ENCODE data around the gene C2orf69. TPM values are rescaled to one million over a fixed set of nuclear protein-coding genes. Genes with fewer than 3 reads are reported as not detected.

C2orf69 gene
- total and polyA plus RNA-seq, 2 of the 13 experiments (the other 11 are each of a cell fraction or from before 2014, with no cell fraction given): 4.8 to 19.3 TPM

GRCh38 chr2:199911052-199911876 is at the start of gene C2orf69 (continued):
- TF ChIP-seq USF2 (IDR thresholded peaks at IDR 0.05; ENCODE audit: low read depth, low read length) (no peak), USF2 (CRISPR knock-in tag; IDR thresholded peaks at IDR 0.05; ENCODE audit: borderline replicate concordance) (no peak; the same call in 1 of the 2 replicates), ZNF644 (CRISPR knock-in tag; IDR thresholded peaks at IDR 0.05; ENCODE audit: low read depth) (no peak), PLRG1 (conservative IDR thresholded peaks at IDR 0.05) (no peak), EHMT2 (IDR thresholded peaks at IDR 0.05; ENCODE audit: borderline replicate concordance, low read depth, low read length) (no peak), ATRX (CRISPR knock-in tag; IDR thresholded peaks at IDR 0.05; ENCODE audit: borderline replicate concordance) (no peak), GPN1 (CRISPR knock-in tag; IDR thresholded peaks at IDR 0.05; ENCODE audit: borderline replicate concordance) (no peak), ZNF264 (CRISPR knock-in tag; IDR thresholded peaks at IDR 0.05) (0 out of 2 replicates have a peak, but pooled peaks have one; percentile 48), MTF1 (CRISPR knock-in tag; IDR thresholded peaks at IDR 0.05) (no peak), ZFP36L2 (CRISPR knock-in tag; IDR thresholded peaks at IDR 0.05) (no peak), NFKBIZ (CRISPR knock-in tag; IDR thresholded peaks at IDR 0.05) (peak; percentile 58; the same call in 1 of the 2 replicates), GZF1 (CRISPR knock-in tag; IDR thresholded peaks at IDR 0.05) (peak; percentile 87; the same call in 1 of the 2 replicates), BRD4 (CRISPR knock-in tag; IDR thresholded peaks at IDR 0.05) (peak; percentile 80)
- TF ChIP-seq, protein P1, sequence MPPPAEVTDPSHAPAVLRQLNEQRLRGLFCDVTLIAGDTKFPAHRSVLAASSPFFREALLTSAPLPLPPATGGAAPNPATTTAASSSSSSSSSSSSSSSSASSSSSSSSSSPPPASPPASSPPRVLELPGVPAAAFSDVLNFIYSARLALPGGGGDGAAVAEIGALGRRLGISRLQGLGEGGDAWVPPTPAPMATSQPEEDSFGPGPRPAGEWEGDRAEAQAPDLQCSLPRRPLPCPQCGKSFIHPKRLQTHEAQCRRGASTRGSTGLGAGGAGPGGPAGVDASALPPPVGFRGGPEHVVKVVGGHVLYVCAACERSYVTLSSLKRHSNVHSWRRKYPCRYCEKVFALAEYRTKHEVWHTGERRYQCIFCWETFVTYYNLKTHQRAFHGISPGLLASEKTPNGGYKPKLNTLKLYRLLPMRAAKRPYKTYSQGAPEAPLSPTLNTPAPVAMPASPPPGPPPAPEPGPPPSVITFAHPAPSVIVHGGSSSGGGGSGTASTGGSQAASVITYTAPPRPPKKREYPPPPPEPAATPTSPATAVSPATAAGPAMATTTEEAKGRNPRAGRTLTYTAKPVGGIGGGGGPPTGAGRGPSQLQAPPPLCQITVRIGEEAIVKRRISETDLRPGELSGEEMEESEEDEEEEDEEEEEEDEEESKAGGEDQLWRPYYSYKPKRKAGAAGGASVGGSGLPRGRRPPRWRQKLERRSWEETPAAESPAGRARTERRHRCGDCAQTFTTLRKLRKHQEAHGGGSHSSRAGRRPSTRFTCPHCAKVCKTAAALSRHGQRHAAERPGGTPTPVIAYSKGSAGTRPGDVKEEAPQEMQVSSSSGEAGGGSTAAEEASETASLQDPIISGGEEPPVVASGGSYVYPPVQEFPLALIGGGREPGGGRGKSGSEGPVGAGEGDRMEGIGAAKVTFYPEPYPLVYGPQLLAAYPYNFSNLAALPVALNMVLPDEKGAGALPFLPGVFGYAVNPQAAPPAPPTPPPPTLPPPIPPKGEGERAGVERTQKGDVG (CRISPR knock-in tag; IDR thresholded peaks at IDR 0.05; ENCODE audit: borderline replicate concordance): 0 out of 2 replicates have a peak, but pooled peaks have one; percentile 46
- TF ChIP-seq, protein P2, sequence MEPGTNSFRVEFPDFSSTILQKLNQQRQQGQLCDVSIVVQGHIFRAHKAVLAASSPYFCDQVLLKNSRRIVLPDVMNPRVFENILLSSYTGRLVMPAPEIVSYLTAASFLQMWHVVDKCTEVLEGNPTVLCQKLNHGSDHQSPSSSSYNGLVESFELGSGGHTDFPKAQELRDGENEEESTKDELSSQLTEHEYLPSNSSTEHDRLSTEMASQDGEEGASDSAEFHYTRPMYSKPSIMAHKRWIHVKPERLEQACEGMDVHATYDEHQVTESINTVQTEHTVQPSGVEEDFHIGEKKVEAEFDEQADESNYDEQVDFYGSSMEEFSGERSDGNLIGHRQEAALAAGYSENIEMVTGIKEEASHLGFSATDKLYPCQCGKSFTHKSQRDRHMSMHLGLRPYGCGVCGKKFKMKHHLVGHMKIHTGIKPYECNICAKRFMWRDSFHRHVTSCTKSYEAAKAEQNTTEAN (CRISPR knock-in tag; conservative IDR thresholded peaks at IDR 0.05): no peak; the same call in 1 of the 2 replicates
- TF ChIP-seq, protein P3, sequence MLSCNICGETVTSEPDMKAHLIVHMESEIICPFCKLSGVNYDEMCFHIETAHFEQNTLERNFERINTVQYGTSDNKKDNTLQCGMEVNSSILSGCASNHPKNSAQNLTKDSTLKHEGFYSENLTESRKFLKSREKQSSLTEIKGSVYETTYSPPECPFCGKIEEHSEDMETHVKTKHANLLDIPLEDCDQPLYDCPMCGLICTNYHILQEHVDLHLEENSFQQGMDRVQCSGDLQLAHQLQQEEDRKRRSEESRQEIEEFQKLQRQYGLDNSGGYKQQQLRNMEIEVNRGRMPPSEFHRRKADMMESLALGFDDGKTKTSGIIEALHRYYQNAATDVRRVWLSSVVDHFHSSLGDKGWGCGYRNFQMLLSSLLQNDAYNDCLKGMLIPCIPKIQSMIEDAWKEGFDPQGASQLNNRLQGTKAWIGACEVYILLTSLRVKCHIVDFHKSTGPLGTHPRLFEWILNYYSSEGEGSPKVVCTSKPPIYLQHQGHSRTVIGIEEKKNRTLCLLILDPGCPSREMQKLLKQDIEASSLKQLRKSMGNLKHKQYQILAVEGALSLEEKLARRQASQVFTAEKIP (CRISPR knock-in tag; IDR thresholded peaks at IDR 0.05; ENCODE audit: borderline replicate concordance): no peak
- TF ChIP-seq, protein P4, sequence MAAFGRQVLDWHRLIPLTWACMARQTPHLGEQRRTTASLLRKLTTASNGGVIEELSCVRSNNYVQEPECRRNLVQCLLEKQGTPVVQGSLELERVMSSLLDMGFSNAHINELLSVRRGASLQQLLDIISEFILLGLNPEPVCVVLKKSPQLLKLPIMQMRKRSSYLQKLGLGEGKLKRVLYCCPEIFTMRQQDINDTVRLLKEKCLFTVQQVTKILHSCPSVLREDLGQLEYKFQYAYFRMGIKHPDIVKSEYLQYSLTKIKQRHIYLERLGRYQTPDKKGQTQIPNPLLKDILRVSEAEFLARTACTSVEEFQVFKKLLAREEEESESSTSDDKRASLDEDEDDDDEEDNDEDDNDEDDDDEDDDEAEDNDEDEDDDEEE (CRISPR knock-in tag; IDR thresholded peaks at IDR 0.05): peak; percentile 84; the same call in 1 of the 2 replicates
- TF ChIP-seq, protein P5, sequence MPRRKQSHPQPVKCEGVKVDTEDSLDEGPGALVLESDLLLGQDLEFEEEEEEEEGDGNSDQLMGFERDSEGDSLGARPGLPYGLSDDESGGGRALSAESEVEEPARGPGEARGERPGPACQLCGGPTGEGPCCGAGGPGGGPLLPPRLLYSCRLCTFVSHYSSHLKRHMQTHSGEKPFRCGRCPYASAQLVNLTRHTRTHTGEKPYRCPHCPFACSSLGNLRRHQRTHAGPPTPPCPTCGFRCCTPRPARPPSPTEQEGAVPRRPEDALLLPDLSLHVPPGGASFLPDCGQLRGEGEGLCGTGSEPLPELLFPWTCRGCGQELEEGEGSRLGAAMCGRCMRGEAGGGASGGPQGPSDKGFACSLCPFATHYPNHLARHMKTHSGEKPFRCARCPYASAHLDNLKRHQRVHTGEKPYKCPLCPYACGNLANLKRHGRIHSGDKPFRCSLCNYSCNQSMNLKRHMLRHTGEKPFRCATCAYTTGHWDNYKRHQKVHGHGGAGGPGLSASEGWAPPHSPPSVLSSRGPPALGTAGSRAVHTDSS (CRISPR knock-in tag; conservative IDR thresholded peaks at IDR 0.05): no peak

Measured in HepG2 (cell line).